NCI-H1436 treated with DMSO at 0.1 percent for 48 hours (cell line): ENCODE measurements around the gene ZNF608.
A peak's percentile ranks its signal among the peaks of the same experiment; 100 is the strongest.

Experiments used
- DNase-seq: peaks from one replicate; lab custom pipeline; 2025; lab: John Stamatoyannopoulos, UW

Gene ZNF608

GRCh38 chr5:124755041-124755440 lies 8.6 kb upstream of the ZNF608 start:
- DNase-seq, result no peak

GRCh38 chr5:124754206-124754927 lies 7.9 kb upstream of the ZNF608 start:
- peak; percentile 65 for DNase-seq

GRCh38 chr5:124752854-124753720 lies 6.6 kb upstream of the ZNF608 start:
- no peak for DNase-seq

DNA sequence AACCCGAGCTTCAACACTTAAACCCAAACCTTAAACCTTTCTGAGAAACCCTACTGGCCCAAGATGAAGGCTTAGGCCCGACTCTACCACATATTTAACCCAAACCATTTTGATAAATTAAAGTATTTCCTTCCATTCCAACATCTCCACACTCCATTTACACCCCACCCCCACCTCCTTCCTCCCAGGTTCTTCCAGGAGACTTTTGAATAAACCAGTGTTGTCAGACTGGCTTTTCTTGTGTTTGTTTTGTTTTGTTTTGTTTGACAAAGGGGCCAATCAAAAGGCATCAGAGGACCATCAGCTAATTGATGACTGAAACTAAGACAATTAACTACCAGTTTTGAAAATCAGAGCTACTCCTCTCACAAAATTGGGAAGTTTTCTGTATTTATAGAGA lies 4.6 kb upstream of the ZNF608 start:
- DNase-seq, result no peak

DNA sequence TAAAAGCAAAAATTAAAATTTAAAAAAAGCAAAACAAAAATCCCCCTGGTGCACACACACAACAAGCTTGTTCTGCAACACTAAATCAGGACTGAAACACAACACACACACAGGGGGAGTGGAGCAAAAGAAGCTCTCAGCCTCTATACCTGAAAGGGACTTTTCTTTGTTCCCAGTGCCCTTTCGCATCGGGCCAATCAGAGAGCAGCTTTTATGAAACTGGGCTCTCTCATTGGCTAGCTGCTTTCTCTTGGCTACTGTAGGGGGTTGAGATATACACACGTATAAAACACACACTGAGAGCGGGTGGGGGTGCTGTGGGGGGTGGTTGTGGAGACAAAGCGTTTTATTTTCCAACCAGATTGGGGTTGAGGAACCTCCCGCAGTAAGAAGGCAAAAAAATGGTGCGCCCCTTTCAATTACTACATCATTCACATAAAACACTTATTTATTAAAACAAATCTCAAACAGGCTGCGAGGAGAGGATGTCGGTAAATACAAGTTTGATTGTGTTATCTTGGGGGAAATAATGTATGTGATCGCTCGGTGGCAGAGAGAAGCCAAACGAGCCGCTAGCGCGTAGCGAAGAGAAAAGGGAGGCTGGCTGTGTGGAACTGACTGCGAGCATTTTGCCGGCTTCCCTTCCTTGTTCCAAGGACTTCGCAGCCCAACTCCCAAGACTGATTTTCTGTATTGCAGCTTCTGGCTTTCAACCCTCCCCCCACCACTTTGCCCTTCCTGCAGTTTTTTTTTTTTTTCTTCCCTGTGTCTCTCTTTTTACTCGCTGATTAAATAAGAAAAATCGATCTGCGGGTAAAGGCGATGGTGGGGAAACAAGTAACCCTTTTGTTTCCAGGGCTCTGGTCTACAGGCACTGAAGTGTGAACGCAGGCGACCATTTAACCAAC lies 2.5 kb upstream of the ZNF608 start:
- peak; percentile 96 for DNase-seq

GRCh38 chr5:124747791-124748686 lies 1.6 kb upstream of the ZNF608 start:
- no peak for DNase-seq

DNA sequence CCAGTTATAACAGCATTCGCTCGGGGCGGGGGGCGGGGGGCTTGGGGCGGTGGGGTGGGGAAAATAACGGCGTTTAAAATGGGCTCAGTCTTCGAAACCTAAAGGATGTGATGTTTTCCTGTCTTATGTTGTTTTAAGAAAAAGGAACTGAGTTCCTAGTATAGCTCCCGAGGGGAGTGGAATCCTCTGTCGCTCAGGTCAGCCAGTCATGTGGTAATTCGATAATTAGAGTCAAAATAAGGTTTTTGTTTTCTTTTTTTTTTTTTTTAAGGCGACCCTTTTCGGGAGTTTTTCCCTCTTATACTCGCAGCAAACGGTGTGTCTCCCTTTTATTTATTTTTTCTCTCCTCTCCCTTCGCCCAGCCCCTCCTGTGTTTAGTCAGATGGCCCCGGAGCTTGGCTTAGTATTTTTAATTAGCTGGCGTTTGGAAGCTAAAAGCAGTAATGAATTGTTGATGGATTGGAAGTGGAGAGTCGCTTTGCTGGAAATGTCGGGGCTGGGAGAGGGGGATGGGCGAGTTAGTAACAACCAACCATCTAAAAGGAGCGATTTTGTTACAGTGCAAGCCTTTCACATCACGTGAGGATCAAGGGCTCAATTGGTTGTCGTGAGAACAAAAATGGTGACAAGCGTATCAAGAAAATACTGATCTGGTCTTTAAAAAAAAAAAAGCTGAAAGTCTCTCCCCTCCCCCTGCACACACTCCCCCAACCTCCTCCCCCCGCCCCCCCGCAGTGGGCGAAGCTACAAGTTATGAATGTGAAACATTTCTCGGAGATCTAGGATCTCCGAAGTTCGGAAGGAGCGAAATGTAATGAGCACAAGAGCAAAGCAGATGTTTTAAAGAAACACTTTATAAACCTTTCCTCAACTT lies 714 bp upstream of the ZNF608 start:
- DNase-seq, result peak; percentile 92

- DNase-seq, result no peak
These were observed 1.2 kb downstream of the ZNF608 start for GRCh38 chr5:124745007-124745927.

- no peak for DNase-seq
These were observed 2.1 kb downstream of the ZNF608 start for GRCh38 chr5:124744170-124744971.

- no peak for DNase-seq
These were observed 2.8 kb downstream of the ZNF608 start for GRCh38 chr5:124743602-124744169.

DNA sequence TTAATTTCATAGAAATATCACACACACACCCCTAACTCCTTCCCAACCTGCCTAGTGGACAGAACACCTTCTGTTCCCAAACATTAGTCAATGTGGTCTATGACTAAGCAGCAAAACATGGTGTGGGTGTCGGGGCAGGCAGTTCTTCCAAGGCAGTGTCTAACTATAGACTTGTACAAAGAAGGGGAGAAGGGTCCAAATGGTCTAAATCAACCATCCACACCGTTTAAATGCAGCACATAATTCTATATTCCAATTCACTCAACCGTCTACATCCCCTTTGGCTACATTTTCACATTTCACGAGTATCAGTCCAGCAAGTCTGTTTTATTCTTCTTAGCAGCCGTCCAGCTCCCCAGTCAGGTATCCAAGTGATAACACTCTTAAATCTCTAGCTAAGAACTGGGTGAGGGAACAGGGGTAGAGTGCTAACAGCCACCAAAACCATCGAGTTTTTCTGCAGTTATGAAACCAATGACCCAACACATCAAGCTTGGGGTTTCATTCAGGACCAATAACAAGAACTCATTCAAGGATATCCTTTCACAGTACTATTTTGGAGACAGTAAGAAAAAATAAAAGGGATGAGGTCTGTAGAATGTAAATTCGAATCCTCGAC lies 3.3 kb downstream of the ZNF608 start:
- no peak for DNase-seq

- no peak for DNase-seq
These were observed 3.9 kb downstream of the ZNF608 start for GRCh38 chr5:124742521-124742920.

DNA sequence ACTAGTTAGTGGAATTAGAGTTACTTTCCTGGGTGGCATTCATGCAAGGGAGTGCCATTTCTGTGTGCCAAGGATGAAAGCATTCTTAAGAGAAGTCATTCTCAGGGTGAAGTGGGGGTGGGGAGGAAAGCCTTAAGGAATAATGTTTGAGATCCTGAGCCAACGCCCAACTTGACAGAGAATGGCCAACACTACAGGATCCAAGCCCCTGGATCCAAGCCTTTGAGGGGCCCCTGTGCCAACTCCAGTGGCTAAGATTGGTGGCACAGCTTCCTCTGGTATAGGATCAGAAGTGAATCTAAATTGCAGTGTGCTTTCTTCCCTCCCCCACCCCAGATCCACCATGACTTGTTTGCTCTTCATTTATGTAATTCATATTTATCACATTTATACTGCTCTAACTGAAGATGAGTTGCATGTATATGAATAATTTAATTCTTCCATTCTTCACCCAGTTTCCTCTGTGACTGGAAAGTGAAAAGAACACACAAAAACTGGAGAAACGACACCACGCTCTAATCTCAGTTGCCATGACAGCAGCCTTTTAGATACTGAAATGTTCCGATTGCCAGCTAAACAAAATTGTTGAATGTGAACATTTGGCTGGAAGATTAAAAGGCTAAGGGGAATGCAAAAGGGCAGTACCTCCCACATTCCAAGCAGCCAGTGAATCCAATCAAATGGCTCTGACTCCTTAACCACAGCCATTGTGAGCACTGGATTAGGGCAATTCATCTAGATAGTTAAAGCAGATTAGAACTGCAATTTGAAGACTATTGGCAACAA lies 4.5 kb downstream of the ZNF608 start:
- DNase-seq, result no peak

DNA sequence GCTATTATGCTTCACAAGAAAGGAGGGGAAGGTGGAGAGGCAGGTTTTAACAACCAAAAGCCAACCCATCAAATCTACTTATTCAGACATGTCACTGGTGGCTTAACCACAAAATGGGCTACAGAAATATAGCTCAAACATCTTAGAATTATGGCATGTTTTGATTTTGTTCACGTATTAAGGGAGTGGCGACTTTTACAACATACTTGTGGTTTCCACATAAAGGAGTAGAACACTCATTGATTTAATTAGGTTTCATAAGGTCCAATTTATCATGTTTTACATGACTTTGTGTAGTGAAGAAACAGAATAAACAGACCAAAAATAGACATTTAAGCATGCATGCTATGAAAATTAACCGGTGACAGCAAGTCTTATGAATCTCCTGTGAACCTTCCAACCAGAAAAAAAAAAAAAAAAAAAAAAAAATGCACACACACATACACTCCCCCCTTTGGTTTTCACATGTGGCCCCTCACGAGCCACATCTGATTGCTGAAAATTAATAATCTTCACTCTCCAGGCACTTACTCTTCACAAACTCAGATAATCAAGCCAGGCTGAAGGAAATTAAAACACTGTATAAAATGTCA lies 5.4 kb downstream of the ZNF608 start:
- DNase-seq, result no peak

GRCh38 chr5:124740071-124740470 lies 6.4 kb downstream of the ZNF608 start:
- DNase-seq, result no peak

- DNase-seq, result no peak
These were observed 6.8 kb downstream of the ZNF608 start for GRCh38 chr5:124739634-124740025.
